Lower leg skin (tissue), 3 donors: ENCODE data around the gene FARP1.

Source experiments
- CTCF ChIP-seq, 3 donors: fragments of 450-650 bp; IDR thresholded peaks; one replicate each; pipeline ENCODE4 v1.5.1; 2016; ENCODE audit warnings: antibody characterized with exemption in 3 of 3, mild to moderate bottlenecking in 3 of 3, moderate library complexity in 2 of 3
- POLR2A ChIP-seq, 2 donors: fragments of 450-650 bp; IDR thresholded peaks; one replicate each; pipeline ENCODE4 v1.6.1; 2016 to 2017; ENCODE audit warnings: antibody characterized with exemption in 2 of 2, mild to moderate bottlenecking in 1 of 2, moderate library complexity in 1 of 2

DNA sequence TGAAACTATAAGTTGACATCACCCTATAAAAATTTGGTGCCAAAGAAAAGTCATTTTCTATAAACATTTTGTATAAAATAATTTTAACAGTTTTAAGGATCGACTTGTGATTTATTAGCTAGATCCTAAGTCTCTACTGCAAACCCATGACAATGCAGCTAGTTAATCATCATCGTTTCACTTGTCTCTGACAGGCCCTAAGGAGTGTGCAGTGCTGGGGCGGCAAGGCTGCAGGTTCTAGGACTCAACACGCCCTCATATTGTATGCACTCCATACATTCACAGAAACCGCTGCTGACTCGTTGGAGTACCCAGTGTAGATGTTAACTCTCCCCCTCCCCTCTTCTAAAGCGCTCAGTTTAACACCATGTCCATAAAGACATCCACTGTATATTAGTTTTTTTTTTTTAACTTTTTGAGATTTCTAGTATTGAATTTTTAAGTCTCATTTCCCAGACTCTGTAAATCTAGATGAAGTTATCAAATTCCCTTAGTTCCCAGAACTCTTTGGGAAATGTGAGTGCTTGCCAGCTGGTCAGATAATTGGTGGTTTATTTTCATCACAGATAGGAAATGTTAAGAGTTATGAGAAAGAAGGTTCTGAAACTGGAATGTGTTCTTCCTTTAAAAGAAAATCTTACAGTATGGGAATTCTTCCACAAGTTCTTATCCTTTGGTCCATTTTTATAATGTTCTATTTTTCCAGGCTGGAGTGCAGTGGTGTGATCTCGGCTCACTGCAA lies 197.0 kb downstream of the FARP1 start:
- TF ChIP-seq CTCF (IDR thresholded peaks at IDR 0.05) (no peak), POLR2A (IDR thresholded peaks at IDR 0.05) (no peak)
